ENCODE data around the gene EDN2.

DNA sequence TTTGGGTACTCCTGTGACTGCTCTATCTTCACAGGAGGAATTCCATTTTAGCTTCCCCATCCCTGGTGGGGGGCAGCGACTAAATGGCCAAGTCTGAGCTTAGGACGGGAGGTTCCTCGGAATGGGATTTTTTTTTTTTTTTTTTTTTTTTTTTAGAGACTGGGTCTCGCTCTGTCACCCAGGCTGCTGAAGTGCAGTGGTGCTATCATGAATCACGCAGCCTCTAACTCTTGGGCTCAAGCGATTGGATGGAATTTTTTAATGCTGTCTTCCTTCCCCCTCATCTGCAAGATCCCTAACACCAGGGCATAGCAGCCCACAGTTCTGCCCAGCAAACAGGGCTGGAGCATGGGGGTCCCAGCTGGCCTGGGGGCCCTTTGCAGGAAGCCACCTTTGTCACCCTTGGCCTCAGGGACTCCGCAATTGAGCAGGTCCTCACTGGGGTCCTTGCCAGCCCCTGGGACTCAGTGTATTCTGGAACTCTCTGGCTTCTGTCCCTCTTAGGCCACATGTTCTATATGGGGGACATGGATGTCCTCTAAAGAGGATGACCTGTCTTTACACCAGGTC is 13.1 kb upstream of the EDN2 start:
- TF ChIP-seq, protein P1, sequence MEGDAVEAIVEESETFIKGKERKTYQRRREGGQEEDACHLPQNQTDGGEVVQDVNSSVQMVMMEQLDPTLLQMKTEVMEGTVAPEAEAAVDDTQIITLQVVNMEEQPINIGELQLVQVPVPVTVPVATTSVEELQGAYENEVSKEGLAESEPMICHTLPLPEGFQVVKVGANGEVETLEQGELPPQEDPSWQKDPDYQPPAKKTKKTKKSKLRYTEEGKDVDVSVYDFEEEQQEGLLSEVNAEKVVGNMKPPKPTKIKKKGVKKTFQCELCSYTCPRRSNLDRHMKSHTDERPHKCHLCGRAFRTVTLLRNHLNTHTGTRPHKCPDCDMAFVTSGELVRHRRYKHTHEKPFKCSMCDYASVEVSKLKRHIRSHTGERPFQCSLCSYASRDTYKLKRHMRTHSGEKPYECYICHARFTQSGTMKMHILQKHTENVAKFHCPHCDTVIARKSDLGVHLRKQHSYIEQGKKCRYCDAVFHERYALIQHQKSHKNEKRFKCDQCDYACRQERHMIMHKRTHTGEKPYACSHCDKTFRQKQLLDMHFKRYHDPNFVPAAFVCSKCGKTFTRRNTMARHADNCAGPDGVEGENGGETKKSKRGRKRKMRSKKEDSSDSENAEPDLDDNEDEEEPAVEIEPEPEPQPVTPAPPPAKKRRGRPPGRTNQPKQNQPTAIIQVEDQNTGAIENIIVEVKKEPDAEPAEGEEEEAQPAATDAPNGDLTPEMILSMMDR (IDR thresholded peaks at IDR 0.05; ENCODE audit: control extremely low read depth in 1 of 3, insufficient read depth in 1 of 3, low read depth in 1 of 3, low read length in 3 of 3), result no peak
- TF ChIP-seq, protein P2, sequence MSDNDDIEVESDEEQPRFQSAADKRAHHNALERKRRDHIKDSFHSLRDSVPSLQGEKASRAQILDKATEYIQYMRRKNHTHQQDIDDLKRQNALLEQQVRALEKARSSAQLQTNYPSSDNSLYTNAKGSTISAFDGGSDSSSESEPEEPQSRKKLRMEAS (IDR thresholded peaks at IDR 0.05), result no peak
- TF ChIP-seq SIN3A (conservative IDR thresholded peaks at IDR 0.05 in 1 of 2, IDR thresholded peaks at IDR 0.05 in 1 of 2; ENCODE audit: low read depth in 1 of 2, low read length in 2 of 2) (no peak), KDM1A (IDR thresholded peaks at IDR 0.05; ENCODE audit: borderline replicate concordance, low read length) (no peak), EZH2 (IDR thresholded peaks at IDR 0.05; ENCODE audit: low read depth, low read length, severe bottlenecking) (no peak), POLR2A (IDR thresholded peaks at IDR 0.05; ENCODE audit: control extremely low read depth in 1 of 2, low read depth in 2 of 2, low read length in 2 of 2) (no peak), RXRA (IDR thresholded peaks at IDR 0.05; ENCODE audit: insufficient read depth, low read depth, low read length) (no peak), EP300 (IDR thresholded peaks at IDR 0.05; ENCODE audit: borderline replicate concordance in 1 of 2, low read depth in 2 of 2, low read length in 2 of 2) (no peak), JUND (IDR thresholded peaks at IDR 0.05; ENCODE audit: low read length) (no peak), GABPA (IDR thresholded peaks at IDR 0.05; ENCODE audit: borderline replicate concordance, insufficient read depth, low read length) (no peak)
